Measurements from ENCODE around the gene C1RL.
"Not testable (repeated sequence)": the region's sequence is repeated elsewhere in the genome, so short reads cannot be mapped to it uniquely, and the experiment has no call there.

C1RL gene

DNA sequence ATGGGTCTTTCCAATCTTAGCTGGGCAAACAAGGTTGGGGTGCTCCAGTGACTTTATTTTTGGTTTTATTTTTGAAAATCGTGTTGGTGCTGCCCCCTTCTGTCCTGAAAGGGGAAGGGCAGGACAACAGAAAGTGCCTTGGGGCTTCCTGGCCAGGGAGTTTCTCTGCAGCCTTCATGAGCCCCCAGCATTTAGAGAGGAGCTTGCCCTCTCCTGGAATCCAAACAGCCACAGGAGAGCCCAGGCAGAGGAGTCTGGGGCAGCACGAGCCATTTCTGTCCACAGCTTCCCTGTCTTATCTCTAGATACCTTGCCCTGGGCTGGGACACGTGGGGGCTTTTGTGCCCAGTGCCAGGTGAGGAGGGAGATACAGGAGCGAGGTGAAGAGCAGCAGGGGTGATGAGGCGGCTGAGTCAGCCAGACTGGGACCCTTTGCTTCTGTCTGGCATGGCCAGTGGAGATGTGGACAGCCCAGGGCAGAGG, 4.4 kb upstream of the C1RL start:
- no peak for DNase-seq

DNA sequence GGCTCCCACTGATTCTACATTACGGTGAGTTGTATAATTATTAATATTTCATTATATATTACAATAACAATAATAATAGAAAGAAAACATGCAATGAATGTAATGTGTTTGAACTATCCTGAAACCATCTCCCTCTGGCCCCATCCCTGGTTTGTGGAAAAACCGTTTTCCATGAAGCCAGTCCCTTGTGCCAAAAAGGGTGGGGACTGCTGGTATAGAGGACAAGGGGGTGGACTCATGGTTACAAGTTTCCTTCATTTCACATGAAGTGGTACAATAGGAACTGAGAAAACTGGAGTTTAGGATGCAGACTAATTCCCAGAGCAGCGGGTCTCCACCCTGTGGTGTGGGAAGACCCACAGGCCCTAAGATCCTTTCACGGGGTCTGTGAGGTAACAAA, 3.0 kb upstream of the C1RL start:
- DNase-seq = no peak

DNA sequence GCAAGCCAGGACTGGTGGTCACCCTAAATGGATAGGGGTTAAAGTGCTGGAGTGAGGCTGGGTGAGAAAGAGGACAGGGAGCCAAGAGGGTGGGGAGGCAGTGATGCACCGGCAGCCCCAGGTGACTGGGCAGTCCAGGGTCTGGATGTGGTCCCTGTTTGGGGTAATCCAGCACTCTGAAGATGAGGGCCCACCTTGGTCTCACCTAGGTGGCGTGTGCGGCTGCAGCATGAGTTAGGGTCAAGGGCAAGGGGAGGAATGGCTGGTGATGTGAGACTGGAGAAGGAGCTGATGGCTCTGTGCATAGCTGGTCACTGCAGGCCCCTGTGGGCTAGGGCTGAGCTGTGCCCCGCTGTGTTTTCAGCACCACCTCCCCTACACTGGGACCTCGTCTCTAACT, 1.6 kb upstream of the C1RL start:
- DNase-seq = no peak

DNA sequence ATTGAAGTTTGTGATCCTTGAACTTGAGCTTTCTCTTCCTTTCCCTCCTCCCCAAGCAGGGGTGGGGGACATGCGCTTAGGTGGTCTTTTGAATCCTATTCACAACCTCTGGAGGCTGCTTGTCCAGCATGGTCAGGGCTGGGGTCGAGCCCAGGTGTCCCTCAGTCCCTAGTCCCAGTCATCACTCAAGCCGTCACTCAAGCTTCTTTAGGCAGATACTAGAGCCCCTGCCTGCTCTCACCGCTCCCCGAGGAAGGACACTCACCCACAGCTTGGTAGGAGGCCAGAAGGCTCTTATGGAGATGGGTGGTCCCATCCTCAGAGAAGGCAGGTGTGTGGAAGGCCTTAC, 532 bp upstream of the C1RL start:
- DNase-seq = no peak

DNA sequence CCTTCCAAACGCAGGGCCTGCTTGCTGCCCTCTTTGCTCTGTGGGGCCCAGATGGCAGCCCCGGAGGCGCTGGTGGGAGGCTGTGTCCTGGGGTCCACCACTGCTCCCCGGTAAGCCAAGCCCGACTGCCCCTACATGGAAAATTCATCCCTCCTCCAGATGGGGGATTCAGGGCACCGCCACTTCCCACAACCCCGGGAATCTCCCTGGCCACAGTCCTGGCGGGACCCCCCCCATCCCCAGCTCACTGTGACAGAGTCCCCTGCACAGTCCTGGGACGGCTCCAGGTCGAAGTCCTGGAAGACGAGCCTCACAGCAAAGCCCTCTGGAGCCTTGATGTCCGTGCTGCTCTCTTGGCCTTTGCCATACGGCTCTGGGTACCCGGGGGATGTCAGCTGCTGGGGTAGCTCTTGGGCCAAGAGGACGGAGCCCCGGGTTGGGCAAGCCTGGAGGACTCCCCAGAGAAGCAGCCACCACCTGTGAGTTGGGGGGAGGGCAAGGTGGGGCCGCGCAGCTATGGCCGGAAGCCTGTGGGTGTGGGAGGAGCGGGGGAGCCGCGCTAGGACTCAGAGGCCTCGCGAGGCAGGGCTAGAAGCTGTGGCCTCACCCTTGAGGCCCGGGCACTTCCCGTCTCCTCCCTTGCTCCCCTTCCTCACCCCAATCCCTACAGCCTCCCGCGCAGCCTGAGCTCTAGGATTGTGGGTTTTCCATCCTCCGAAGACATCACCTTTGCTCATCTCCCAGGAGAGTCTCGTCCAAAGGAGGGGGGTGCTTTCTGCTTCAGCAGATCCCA, 815 bp downstream of the C1RL start:
- no peak for DNase-seq

DNA sequence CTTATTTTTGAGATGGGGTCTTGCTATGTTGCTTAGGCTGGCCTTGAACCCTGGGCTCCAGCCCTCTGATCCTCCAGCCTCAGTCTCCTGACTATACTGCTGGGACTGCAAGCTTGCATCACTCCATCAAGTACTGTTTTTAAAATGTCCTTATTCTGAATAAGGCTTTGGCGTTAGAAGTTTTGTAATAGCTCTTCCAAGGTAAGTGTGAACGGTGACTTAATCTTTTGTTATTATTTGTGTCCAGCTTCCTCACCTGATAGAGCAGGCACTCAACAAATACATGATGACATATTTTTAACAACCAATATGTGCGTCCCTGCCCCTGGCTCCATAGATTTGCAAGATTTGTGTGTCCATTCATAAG, 1.4 kb downstream of the C1RL start:
- no peak for DNase-seq

DNA sequence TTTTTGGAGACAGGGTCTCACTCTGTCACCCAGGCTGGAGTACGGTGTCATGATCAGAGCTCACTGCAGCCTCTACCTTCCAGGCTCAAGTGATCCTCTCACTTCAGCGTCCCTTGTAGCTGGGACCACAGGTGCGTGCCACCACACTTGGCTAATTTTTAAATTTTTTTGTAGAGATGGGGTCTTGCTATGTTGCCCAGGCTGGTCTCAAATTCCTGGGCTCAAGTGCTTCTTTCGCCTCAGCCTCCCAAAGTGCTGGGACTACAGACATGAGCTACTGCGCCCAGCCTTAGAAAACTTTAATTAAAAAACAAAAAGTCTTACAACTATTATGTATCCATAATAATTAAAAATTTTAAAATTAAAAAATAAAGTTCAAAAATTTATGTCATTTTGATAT, 1.8 kb downstream of the C1RL start:
- not testable (repeated sequence) for DNase-seq

DNA sequence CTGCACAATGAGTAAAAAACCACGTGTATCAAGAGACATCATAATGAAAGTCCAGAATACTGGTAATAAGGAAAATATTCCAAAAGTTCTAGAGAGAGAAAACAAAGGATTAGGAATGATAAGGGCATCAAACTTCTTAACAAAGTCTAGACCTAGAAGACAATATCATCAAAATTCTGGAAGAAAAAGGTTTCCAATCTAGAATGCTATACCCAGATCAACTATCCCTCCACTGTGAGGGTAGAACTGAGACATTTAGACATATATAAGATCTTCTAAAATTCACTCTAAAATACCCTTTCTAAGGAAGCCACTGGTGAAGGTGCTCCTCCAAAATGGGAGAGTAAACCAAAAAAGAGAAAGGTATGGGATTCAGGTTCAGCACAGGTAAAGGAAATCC, 2.9 kb downstream of the C1RL start:
- no peak for DNase-seq

DNA sequence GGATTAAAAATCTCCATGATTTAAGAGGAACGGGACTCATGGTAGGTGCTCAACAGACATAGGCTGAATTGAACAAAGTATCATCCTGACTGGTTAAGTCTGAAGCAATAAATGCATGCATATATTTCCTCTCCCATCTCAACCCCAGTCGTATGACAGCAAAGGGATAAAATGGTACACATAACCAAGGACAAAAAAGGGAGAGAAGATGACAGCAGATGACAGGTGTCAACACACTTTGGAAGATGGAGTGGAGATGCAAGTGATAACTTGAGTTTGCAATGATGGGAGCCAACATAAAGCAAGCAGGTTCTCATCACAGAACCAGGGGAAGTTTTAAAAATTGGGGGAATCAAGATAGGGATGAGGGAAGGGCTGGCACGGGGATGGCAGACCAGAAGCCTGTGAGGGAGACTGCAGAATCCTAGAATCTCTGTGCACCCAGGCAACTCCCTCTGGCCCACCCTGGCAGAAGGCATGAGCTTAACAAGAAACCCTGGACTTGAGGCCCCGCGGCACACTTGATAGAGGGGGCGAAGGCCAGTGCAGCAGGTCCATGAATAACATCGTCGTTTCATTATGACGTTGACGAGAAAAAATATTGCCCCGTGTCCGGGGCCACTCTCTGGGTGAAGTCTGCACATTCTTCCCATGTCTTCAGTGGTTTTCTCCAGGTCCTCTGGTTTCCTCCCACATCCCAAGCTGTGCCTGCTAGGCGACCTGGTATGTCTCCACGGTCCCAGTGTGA, 5.0 kb downstream of the C1RL start:
- no peak for DNase-seq

DNA sequence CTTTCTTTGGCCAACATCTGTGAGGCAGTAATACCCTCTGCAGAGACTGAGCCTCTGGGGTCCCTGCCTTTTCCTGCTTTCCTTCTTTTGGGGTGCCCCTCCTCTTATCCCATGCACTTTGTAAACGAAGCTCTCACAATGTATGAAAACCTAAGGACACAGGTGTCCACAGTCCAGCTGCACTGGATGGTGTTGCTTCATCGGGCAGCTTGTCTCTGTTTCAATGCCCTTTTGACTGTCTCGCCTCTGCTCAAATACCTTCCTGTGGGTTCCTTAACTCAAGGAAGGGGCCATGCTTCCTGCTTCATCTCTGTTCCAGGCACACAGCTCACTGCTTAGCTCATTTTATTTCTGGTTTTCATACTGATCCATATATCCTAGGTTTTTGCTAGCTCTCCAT, 6.4 kb downstream of the C1RL start:
- DNase-seq = no peak

DNA sequence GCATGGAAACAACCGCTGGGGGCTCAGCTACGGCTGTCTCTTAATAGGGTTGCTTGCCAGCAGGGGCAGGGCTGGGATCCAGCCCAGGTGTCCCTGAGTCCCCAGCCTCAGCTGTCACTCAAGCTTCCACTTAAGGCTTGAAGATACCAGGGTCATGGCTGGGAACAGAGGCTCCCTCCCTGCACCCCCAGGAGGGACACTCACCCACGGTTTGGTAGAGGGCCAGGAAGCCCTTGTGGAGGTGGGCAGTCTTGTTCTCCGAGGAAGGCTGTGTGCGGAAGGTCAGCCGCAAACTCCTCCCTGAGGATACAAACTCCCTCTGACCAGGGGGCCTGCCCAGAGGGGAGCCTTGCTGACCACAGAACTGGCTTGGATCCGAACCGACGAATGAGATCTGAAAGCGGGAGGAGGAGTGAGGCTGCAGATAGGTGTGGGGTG, 7.3 kb downstream of the C1RL start:
- no peak for DNase-seq

DNA sequence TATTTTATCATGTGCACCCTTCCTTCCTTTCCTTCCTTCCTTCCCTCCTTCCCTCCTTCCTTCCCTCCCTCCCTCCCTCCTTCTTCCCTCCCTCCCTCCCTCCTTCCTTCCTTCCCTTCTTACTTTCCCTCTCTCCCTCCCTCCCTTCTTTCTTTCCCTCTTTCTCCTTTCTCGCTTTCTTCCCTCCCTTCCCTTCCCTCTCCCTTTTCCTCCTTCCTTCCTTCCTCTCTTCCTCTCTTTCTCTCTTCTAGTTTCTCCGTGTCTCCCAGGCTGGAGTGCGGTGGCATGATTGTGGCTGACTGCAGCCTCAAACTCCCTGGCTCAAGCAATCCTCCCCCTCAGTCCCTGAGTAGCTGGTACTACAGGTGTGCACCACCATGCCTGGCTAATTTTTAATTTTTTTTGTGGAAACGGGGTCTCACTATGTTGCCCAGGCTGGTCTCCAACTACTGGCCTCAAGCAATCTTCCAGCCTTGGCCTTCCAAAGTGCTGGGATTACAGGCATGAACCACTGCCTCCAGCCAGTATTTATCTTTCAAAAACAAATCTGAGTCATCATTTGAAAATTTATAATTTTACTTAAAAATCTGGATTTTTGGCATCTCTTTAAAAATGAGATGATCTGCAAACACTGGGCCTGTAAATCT, 7.8 kb downstream of the C1RL start:
- no peak for DNase-seq

DNA sequence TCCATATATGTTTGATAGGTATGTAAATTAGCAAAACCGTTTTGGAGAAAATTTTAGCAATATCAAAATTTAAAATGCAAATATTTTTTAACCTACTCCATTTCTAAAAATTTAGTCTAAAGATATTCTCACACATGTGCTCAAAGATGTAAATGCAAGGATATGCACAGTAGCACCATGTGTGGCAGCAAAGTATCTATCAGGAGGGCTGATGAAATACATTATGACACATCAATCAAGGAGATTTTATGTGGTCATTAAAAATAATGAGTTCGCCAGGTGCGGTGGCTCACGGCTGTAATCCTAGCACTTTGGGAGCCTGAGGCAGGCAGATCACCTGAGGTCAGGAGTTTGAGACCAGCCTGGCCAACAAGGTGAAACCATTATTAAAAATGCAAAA, 8.8 kb downstream of the C1RL start:
- DNase-seq = no peak

DNA sequence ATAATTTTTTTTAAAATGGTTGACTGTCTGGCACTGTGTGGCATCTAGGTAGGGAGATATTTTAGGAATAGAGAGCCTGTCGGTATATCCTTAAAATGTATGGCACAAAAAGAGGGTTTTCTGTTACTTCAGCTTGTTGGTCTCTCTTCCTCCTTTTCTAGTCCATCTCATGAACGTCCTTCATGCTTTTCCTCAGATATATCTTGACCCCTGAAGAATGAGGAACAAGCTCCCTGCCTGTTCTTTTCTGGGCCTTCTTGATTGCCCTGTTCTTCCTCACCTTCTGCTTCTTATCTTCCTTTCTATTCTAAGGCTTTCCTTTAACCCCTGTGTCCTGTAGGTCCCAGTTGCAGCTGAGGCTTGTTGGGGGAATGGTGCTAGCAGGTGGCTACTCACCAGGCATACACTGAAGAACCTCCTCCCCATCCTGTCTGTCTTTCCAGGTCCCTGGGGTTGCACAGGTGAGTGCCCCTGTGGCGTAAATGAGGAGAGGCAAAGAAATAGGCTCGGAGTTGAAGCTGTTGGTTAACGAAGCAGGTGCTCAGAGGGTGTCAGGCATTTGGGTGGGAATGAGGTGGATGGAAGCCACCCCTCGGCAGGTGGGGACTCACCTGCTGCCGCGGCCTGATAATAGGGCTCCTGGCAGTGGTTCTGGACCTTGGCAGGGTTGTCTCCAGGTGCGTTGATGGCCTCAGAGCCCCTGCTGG, 9.6 kb downstream of the C1RL start:
- DNase-seq = no peak

DNA sequence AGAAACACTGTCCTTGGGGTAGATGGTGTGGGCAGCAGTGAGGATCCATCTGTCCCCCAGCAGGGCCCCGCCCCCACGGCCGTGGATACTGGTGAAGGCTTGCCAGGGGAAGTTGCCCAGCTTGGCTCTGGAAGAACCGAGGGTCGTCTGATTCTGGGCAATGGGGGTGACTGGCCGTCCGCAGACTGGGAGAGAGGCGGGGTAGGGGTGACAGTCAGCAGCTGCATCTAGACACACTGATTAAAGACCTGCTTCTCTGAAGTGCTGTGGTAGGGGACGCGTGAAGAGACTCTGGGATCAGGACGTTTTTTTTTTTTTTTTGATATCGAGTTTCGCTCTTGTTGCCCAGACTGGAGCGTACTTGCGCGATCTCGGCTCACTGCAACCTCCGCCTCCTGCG, 12.0 kb downstream of the C1RL start:
- DNase-seq = no peak

DNA sequence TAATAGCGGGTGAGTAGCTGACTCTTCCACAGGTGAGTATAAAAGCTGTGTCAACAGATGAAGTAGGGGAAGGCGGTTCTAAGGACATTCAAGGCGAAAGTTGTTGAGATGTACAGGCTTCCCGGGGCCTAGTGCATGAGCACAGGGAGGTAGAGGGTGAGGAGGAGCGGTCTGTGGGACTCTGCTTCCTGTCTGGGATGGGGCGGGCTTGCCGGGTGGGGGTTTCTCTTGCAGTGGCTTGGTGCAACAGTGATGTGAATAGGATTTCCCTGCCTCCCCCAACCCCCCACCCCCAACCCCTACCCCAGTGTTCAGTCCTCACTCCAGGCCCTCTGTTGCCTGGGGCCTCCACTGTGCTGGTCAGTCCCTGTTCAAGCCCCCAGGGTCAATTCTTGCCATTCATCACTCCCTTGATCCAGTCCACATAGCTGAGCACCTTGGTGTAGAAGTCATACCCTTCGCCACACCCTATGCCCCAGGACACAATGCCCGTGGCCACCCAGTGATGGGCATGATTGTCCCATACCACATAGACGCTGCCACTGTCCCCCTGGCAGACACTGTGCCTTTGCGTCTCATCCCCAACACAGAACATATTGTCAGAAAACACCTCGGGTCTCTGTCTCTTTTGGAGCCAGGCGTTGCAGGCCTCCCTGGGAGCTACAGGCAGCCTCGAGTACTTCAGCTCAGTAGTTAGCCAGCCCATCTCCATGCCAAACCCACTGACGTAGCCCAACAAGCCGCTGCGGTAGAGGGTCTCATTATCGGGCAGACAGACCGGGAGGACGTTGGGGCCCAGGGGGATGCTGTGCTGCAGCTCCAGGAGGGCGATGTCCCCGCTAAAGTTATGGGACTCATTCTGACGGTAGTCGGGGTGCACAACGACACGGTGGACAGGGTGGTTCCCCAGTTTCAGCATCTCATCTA, 12.7 kb downstream of the C1RL start:
- no peak for DNase-seq

DNA sequence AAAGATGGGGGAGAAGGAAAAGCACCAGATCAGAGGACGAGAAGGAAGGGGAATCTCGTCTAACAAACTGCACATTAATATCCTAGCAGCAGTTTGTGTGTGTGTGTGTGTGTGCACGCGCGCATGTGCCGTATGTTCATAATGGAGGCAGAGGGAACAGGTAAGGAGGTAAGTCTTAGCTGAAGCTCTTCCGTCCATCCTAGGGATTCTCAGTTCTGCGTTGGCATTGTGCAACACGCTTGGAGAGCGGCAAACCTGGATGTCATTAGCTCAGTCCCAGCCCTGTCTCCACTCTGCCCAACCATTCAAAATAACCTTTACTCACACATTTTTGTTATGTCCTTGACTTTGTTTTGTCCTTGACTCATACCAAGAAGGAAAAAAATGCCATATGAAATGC, 15.1 kb downstream of the C1RL start:
- DNase-seq = no peak

DNA sequence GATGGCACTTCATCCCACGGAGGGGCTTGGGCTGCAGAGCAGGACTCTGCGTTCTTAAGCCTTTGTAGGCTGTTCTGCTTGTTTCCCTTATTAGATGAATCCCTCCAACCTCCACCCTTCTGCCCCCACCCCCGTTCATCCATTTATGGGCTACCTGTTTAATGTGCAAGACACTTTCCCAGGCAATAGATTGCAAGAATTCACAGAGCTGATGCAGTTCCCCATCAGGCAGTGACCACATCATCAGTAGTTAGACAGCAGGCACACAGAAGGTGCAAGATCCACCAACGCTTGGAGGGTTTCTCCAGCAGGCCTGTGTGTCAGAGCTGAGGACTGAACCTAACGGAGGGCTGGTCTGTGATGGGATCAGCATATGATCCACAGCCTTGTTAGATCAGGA, 15.5 kb downstream of the C1RL start:
- DNase-seq = no peak

DNA sequence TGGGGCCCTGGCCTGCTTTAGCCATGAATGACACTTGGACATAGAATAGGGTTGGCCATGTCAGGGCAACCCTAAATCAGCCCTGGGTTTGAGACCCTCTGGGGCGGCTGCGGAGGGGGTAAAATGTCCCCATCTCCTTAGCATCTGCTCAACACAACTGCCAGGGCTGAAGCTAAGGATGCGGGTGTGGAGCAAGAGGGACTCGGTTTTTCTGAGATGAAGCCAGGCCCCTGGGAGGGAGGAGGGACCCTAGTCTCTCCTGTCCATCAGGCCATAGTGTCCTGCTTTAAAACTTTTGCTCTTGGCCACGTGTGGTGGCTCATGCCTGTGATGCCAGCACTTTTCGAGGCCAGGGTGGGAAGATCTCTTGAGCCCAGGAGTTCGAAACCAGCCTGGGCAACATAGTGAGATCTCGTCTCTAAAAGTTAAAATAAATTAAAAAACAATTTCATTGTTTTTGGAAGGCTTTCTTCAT, 16.0 kb downstream of the C1RL start:
- DNase-seq = no peak

DNA sequence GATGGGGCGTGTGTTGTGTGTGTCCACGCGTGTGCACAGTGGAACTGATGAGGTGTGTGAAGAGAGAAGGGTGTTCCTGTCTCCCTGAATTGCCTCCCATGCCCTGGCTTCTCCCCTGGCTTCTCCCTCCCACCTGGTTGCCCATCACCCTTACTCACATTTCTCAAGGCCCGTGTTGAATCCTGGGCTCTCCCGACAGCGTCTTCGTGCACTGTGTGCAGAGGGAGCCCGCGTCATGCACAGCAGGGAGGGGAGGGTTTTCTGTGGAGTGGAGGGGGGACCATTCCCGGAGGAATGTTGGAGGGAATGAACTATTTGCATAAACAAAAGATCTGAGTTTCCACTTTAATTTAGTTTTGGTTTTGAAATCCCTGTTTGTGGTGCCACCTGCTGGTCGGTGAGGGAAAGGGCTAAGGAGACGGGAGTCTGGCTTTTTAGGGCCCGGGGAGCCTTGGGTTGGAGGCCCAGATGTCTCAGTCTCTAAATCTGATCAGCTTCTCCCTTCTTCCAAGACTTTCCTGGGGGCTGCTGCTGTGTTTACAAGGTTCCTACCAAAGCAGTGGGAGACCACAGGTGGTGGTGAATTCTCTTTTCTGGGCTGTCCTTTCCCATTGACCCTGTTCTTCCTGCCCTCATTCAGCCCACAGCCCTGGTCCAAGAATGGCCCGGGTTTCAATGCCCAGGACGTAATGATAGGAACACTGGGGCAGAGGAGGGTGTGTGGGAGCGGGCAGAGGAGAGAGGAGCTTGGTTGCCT, 16.6 kb downstream of the C1RL start, which contains the start of gene C1R:
C1R (minus strand) TSS at position 217 of the 757 bp plus-strand sequence; CDS start at position 160, 57 bp downstream.
- peak; percentile 44 for DNase-seq

DNA sequence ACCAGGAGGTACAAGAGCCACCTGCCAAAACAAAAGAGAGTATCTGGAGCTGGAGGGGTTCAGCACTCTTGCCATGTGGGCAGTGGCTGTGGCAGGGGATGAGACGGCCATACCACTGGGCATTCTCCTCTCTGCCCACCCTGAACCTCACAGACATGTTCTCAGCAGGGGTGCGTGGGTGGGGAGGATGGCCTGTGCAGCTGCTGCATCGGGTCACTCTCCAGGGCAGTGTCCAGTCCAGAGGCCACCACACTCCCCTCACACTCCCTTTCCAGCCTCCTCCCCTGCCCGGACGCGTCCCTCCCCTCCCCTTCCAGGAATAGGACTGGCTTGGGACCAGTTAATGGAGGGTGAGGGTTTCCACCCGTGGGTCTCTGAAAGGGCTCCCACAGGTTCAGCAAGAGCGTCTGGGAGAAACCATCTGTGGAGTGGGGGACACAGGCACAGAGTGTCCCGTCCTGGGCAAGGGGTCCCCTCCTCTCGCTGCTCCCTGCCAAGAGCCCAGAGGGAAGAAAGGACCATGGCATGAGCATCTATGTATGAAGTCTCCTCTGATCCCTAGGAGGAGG, 17.3 kb downstream of the C1RL start:
- DNase-seq = no peak
